ENCODE data around the gene GSG1L.

The GSG1L gene

DNA sequence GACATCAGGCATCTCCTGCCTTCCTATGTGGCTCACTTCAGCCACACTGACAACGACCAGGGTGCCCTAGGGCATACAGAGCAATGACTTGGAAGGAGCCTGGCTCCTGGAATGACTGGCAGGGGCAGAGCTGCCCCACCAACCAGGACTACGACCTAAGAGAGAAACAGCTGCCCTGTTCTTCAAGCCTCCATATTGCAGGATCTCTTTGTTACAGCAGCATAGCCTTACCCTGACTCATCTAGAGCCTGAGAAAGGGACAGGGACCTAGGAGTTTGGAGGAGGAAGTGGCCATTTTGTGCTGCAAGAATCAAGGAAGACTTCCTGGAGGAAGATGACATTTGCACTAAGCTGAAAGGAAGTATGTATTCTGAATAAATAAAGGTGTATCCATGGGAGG, 49.6 kb downstream of the GSG1L start:
- H3K27ac ChIP-seq, result no peak overlapping the region
- no peak for TF ChIP-seq ZFX (IDR thresholded peaks at IDR 0.05)
- TF ChIP-seq, protein P1, sequence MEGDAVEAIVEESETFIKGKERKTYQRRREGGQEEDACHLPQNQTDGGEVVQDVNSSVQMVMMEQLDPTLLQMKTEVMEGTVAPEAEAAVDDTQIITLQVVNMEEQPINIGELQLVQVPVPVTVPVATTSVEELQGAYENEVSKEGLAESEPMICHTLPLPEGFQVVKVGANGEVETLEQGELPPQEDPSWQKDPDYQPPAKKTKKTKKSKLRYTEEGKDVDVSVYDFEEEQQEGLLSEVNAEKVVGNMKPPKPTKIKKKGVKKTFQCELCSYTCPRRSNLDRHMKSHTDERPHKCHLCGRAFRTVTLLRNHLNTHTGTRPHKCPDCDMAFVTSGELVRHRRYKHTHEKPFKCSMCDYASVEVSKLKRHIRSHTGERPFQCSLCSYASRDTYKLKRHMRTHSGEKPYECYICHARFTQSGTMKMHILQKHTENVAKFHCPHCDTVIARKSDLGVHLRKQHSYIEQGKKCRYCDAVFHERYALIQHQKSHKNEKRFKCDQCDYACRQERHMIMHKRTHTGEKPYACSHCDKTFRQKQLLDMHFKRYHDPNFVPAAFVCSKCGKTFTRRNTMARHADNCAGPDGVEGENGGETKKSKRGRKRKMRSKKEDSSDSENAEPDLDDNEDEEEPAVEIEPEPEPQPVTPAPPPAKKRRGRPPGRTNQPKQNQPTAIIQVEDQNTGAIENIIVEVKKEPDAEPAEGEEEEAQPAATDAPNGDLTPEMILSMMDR (conservative IDR thresholded peaks at IDR 0.05), result no peak

DNA sequence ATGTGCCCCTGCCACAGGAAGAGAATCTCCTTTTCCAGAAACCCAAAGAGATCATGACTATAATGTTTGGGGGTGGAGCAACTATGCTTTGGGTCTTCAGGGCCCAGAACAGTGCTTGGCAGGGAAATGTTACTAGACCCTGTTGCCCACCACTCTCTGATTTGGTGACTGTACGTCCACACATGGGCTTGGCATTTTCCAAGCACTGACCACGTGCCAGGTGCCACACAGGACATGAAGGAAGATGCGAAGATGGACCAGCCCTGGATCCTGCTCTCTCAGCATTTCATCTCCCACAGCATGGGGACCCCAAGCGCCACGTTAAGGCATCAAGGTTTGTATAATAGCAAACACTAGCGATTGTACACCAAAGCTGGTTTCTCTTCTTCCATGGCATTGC, 50.1 kb downstream of the GSG1L start:
- no peak for TF ChIP-seq ZFX (IDR thresholded peaks at IDR 0.05)
- TF ChIP-seq, protein P1 (conservative IDR thresholded peaks at IDR 0.05), result no peak
- H3K27ac ChIP-seq, result no peak overlapping the region

DNA sequence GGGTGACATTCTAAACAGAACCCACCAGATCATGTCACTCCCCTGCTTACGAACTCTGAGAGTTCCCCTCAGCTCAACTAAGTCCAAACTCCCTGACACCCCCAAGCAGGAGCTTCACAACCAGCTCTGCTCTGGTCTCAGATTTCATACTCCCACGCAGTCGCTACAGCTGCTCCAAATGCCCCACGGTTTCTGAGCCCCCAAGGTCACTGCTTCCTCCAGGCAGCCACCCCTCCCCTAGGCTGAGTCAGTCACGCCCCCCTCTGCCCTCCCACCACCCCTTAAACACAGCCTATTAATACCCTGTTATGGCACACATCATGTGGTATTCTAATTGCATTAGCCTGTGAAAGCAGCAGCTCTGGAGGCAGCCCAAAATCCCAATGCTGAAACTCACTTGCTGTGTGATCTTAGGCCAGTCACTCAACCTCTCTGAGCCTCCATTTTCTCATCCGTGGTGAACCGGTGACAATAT, 51.5 kb downstream of the GSG1L start:
- no peak overlapping the region for H3K27ac ChIP-seq
- TF ChIP-seq, protein P1 (conservative IDR thresholded peaks at IDR 0.05), result no peak

DNA sequence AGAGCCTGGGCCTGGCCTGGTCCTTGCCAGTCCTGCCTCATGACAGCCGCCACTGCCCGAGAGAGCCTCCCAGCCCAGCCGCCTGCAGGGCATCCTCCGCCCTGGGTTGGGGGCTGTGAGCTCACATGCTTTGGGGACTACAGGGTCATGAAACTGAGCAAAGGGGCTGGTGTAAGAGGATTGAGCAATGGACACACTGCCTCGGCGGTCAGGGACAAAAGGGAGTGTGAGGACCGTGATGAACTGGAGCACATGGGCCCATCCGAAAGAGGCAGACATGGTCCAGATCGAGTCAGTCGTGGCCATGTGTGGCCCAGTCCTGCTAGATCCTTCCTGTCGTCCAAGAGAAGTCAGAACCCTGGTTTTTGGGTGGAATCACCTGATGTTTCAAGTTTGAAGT, 52.3 kb downstream of the GSG1L start:
- TF ChIP-seq, protein P1 (conservative IDR thresholded peaks at IDR 0.05), result no peak
- TF ChIP-seq ZFX (IDR thresholded peaks at IDR 0.05), result no peak
- H3K27ac ChIP-seq, result no peak overlapping the region

DNA sequence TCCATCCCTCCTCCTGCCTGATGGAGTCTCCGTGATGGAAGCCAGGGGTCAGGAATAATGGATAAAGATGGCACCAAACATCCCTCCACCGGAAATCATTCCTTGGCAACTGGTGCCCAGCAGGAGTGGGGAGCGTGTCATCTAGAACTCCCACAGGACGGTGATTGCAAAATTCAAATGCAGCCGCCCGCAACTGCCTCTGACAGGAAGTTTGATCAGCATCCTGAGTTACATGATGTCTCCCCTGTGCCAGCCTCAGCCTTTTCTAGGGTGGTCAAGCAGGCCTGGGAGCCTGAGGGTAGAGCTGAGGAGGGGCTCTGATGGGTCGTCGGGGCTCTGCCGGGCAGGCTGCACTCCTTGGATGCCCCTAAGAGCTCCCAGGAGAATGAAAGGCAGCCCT, 52.8 kb downstream of the GSG1L start:
- no peak overlapping the region for H3K27ac ChIP-seq

DNA sequence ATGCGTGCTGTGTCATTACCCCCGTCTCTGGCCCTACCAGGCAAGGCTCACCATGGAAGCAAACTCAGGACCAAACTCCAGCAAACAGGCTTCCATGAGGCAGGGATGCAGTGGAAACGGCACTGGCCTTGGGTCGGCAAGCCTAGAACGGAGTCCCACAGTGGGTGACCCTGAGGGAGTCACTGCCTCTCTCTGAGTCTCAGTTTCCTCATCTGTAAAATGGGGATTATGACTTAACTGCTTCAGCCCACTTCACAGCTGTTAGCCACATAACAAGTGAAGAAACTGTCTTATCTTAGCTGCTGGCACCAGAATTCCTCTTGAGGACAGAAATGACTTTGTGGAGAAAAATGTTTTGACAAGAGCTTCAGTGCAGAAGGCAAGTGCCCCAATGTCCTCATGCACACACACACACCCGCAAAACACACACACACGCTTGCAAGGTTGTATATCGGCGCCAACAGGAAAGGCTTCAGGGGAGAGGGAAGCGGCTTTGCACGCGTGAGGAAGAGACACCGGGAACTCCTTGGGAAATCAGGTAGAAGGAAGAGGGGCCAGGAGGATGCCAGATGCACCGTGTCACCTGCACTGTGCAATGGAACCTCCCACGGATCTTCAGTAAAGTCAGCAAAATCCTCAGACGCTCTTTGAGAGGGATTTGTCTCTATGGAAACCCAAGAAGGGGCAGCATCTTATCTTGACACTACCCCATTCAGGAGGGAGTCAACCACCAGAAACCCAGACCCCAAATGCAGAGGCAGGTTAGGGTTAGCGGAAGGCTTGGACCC, 53.7 kb downstream of the GSG1L start:
- H3K27ac ChIP-seq, result no peak overlapping the region

More for the DNA sequence above, 52.8 kb downstream of the GSG1L start:
- no peak for TF ChIP-seq ZFX (IDR thresholded peaks at IDR 0.05)
- TF ChIP-seq, protein P1 (conservative IDR thresholded peaks at IDR 0.05), result no peak

DNA sequence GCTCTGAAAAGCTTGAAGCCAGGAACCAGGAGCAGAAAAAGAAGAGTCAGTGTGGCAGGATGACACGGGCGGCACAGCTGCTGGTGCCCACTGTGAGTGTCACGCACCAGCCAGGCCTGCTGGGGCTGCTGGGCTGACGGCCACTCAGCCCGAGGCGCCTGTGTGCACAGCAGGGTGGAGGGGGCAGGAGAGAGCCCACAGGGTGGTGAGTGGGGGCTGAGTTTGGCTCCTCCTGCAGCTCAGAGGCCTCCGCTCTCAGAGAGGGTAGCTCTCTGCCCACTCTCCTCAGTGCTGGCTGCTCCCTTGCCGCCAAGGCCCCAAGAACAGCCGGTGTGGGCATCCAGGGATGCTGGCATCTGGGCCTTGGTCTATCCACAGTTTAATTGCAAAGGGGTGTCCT, 59.6 kb downstream of the GSG1L start:
- no peak overlapping the region for H3K27ac ChIP-seq
- no peak for TF ChIP-seq ZFX (IDR thresholded peaks at IDR 0.05)
- TF ChIP-seq, protein P1 (conservative IDR thresholded peaks at IDR 0.05), result no peak

More for the DNA sequence above, 53.7 kb downstream of the GSG1L start:
- TF ChIP-seq ZFX (IDR thresholded peaks at IDR 0.05), result no peak
- TF ChIP-seq, protein P1 (conservative IDR thresholded peaks at IDR 0.05), result no peak

All from C4-2B (cell line).